ENCODE results near the gene EVX2. TPM values are rescaled to one million over a fixed set of nuclear protein-coding genes. Genes with fewer than 3 reads are reported as not detected.
A peak's percentile ranks its signal among the peaks of the same experiment; 100 is the strongest.

EVX2 gene
- total RNA-seq, 1 donor from 2014 or later: 1.2 TPM

DNA sequence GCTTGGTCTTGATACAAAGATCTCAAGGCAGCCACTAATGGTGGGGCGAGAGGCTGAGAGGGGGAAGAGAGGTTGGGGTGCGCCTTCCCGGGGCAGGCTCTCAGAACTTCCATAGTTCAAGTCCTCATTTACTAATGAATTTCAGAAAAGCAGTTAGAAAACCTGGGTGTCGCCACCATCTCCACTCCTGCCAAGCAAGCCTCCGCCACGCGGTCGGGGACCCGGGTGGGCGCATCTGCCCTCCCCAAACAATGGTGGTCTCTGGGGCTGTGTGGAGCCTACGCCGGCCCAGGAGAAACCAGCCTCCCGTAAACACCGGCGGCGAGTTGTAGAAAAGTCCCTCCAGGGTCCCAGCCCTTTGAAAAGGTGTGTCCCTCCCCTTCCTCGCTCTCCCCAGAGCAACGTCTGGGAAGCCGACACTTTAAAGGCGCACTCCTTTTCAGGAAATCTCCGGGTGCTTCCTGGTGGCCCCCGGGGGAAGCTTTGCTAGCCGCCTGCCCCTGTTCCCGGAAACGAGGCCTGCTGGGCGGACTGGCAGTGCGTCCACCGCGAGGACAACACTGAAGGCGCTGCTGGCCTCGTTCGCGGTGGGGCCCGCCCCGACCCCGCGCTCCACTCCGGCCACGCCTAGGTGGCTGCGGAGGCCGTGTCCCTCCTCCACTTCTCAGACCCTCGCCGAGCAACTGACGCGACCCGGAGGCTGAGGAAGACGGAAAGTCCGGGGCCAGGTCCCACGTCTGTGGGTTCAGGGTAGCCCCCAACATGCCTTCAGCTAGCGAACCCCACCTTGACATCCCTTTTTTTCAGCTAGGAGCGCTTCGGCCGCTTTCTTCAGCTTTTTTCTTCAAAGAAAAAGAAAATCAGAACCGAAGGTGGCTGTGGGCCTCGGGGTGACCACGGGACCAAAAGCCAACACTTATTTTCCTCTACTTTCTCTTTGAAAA, 16.8 kb downstream of the EVX2 start:
- DNase-seq (ENCODE audit: low spot score): no peak

DNA sequence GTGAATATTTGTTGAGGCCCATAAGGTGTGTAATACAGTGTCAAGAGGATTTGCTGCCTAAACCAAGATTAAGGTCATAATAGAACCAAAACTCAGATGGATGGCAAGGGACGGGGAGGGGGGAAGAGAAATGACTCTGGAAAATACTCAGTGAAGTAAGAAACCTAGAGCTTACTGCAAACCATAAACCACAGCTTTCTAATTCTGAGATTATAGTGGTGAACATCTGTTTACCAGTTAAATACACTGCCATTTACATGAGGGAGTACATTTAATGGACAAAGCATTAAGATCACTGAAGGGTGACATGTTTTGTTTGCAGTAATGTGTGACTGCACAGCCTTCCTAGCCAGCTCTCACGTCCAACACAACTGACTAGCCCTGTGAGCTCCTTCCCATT, 19.8 kb downstream of the EVX2 start:
- DNase-seq (ENCODE audit: low spot score): no peak

DNA sequence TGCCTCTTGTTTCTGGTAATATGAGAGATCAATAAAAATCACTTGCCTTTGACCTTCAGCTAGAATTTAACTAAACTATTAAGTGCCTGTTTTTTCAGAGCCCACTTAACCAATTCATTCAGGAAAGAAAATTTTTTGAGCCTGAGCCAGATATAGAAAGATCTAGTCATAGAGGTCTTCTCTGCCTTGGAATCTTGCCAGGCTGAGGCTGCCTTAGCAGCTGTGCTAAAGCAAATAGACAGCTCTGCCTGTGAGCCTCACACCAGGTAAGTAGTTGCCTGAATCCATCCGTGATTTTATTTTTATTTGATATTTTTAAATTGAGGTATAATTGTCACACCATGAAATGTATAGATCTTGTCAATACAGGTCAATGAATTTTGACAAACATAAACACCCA, 27.4 kb downstream of the EVX2 start:
- DNase-seq (ENCODE audit: low spot score): no peak

DNA sequence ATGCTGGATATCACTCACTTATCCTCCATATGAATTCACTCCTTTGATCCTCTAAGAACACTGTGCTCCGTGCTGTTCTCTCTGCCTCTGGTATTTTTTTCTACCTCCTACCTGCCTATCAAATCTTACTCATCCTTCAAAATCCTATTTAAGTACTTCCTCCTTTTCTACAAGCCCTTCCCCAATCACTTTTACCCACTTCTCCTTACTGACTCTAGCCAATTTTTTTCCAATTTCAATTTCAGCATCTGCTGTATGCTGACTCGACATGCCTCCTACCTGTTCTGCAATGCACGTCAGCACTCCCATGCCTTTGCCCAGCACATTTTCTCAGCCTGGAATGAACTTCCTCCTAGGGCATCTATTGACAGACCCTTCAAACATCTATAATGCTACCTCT, 44.4 kb downstream of the EVX2 start:
- no peak for DNase-seq (ENCODE audit: low spot score)

DNA sequence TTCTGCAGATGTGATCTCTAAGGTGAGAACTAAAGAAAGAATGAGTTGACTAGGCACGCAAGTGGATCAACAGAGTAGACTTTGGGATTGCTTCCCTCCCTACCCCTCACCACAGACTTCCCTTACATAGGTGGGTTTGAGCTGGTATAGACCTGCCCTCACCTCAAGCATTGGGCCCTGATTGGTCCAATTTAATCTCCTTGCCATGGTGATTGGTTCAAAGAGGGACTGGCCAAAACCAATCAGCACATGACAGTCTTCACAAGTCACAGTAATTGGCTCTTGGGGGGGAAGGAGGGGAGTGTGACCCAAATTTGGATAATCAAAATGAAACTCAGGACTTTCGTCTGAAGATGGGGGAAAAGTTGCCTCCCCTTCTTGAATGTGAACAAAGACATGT, 45.1 kb downstream of the EVX2 start:
- DNase-seq (ENCODE audit: low spot score): no peak

DNA sequence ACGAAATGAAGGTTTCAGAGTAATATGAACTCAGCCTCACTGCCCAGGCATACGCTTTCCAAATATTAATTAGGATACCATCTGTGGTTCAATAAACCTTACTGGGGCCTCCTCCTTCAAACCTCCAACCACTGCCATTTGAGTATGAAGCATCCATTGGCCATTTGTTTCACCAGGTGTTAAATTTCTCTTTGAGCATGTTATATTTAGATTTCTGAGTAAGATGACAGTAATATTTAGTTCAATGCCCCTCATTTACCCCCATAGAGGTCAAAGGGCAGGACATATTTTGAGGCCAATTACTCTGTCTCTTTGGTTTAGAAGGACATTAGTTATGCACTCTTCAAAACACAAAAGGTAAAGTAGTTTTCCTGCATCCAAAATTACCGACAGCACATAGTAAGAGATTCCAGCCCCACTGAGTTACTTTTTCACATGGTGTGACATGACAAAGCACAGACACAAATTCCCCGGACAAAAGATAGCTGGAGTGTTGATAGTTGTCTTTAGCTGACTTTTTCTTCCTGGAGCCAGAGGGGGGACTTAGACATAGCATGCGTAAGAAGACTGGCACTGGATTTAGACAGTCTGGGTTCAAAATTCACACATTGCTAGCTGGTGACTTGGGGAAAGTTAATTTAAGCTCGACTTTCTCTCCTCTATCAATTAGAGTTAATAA, 48.6 kb downstream of the EVX2 start:
- peak; percentile 65 for DNase-seq (ENCODE audit: low spot score)

DNA sequence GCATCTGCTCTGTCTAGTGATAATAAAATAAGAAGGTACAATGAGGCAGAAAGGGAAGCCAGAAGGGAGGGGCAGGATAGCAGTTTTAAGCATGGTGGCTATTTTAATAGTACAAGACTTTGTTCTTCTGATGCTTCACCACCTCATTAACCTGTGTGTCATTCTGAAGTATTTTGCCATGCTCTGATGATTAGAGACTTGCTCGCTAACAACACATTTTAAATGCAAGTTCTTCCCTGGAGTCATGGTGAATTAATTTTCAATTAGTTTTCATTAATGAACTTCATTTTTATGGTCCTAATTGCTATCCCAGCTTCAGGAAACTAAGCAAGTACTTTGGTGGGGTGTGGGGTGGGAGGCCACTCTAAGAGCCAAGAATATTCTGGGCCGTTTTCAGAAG, 56.0 kb downstream of the EVX2 start:
- no peak for DNase-seq (ENCODE audit: low spot score)

Other genes starting within 250 kb of the EVX2 start
- gene LNPK, start 81.7 kb downstream of the EVX2 start, total RNA-seq (ENCODE audit: insufficient read depth, low replicate concordance): 28.9 TPM
- gene HOXD13, start 8.8 kb upstream of the EVX2 start, total RNA-seq (ENCODE audit: insufficient read depth, low replicate concordance): 4.8 TPM
- gene HOXD12, start 15.8 kb upstream of the EVX2 start, total RNA-seq (ENCODE audit: insufficient read depth, low replicate concordance): 1.9 TPM
- gene HOXD11, start 23.3 kb upstream of the EVX2 start, total RNA-seq (ENCODE audit: insufficient read depth, low replicate concordance): 18.1 TPM
- 14.4 TPM for gene HOXD10, start 32.8 kb upstream of the EVX2 start, total RNA-seq (ENCODE audit: insufficient read depth, low replicate concordance)
- 1.9 TPM for gene HOXD9, start 38.8 kb upstream of the EVX2 start, total RNA-seq (ENCODE audit: insufficient read depth, low replicate concordance)
- 8.7 TPM for gene HOXD8, start 45.7 kb upstream of the EVX2 start, total RNA-seq (ENCODE audit: insufficient read depth, low replicate concordance)
- gene HOXD4, start 67.6 kb upstream of the EVX2 start, total RNA-seq (ENCODE audit: insufficient read depth, low replicate concordance): 2.4 TPM
- not detected for gene HOXD3, start 73.3 kb upstream of the EVX2 start, total RNA-seq (ENCODE audit: insufficient read depth, low replicate concordance)
- 0.48 TPM for gene HOXD1, start 104.7 kb upstream of the EVX2 start, total RNA-seq (ENCODE audit: insufficient read depth, low replicate concordance)
- 24.8 TPM for gene MTX2, start 185.5 kb upstream of the EVX2 start, total RNA-seq (ENCODE audit: insufficient read depth, low replicate concordance)